Spinal cord (tissue), 10 donors: ENCODE results near the gene OBP2A. TPM values are rescaled to one million over a fixed set of nuclear protein-coding genes. Genes with fewer than 3 reads are reported as not detected.
"Not testable (repeated sequence)": the region's sequence is repeated elsewhere in the genome, so short reads cannot be mapped to it uniquely, and the experiment has no call there.

Source experiments
- DNase-seq, 6 donors: peaks; one replicate each; pipeline versions ENCODE4 v3.0.0 to v3.0.0-alpha.2; 2013 to 2015; ENCODE audit warnings: low spot score in 6 of 6, low read depth in 4 of 6
- H3K27ac ChIP-seq: one replicate; pipeline ENCODE4 v1.5.1; 2013; ENCODE audit warnings: low read depth, low read length, control low read depth
- H3K27me3 ChIP-seq: one replicate; pipeline ENCODE4 v1.6.1; 2013; ENCODE audit warnings: low read length; ENCODE audit not compliant: control insufficient read depth, insufficient read depth
- H3K36me3 ChIP-seq: one replicate; pipeline ENCODE4 v1.6.1; 2013; ENCODE audit warnings: low read length; ENCODE audit not compliant: control insufficient read depth, insufficient read depth
- H3K4me1 ChIP-seq: one replicate; pipeline ENCODE4 v1.6.1; 2013; ENCODE audit warnings: low read length; ENCODE audit not compliant: control insufficient read depth, insufficient read depth
- H3K4me3 ChIP-seq: one replicate; pipeline ENCODE4 v1.5.1; 2013; ENCODE audit warnings: low read depth, low read length, control low read depth
- H3K9me3 ChIP-seq: one replicate; pipeline ENCODE4 v1.6.1; 2013; ENCODE audit warnings: low read length; ENCODE audit not compliant: control insufficient read depth, insufficient read depth
- WGBS: methylation state at CpG from one replicate; pipeline ENCODE4 v1.1.5; 2013; ENCODE audit warnings: missing lambda C conversion rate; ENCODE audit not compliant: insufficient coverage; 5-methylcytosine and 5-hydroxymethylcytosine counted together
- polyA plus RNA-seq, 2 donors: library from polyadenylated mRNA; unstranded; fragments of 120-200 nt; gene quantifications; one replicate each; pipeline ENCODE4 v1.2.1, GENCODE V29; 2013; ENCODE audit not compliant: insufficient read length in 2 of 2
- total RNA-seq, 2 donors: library from RNA; depleted of rRNA in 1 of 2; stranded (reverse); fragments of 120-200 nt in 1 of 2; fragments of >200 nt in 1 of 2; gene quantifications; one replicate each; pipeline versions ENCODE4 v1.2.3 to v1.2.4, GENCODE V29; 2013 to 2014
- donor health status: healthy.

OBP2A gene
- total and polyA plus RNA-seq, 4 donors, result not detected

DNA sequence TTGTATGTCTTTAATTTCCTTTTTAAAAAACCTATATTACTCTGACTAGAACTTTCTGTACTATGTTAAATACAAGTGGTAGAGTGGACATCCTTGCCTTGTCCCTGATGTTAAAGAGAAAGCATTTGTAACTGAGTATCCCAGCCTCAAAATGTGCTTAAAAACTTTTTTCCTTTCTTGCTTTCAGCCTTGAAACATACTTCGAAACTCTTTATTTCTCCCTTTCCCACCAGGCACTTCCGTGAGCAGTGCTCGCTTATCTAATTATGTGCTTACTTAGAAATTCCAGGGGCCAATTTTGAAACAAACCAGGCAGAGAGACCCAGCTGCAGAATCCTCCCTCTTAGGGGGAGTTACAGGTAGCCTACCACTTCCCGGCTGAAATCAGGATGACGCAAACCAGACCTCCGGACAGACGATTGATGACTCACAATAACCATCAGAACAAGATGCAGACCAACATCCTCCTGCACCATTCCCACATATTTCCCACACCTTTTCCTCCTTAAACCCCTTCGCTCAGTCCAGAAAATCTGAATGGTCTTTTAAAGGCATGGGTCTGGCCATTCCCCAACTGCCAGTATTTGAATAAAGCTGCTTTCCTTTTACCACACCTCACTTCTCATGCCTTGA is 2.5 kb upstream of the OBP2A start:
- WGBS, result 78% methylated on average over 7 of the region's 8 CpGs
- H3K27me3 ChIP-seq, result not testable (repeated sequence)

DNA sequence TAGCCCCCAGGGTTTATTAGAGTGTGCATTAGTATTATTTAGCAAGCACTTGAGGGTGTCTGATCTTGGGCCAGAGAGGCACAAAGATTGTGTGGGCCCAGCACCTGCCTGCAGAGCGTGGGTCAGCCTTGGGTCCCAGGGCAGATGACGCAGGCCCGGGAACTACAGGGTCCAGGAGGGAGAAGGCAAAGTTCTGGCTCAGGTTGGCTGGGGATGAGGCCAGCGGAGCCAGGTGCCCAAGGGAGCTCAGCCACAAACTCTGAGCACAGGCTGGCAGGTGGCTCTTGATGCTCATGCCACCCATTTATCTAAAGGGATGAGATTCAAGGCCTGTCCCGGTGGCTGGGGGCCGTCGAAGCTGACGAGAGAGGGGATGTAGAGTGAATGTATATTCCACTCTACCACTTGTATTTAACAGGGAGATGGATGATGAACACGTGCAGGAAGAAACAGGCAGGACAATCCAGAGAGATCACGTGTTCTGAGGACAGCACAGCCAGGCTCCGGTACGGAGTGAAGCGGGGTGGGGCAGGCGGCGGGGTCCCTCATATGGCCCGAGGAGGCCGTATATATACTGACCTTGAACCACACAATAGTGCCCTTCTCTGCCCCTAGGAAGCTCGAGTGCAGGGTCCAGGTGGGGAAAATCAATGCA is 818 bp upstream of the OBP2A start:
- WGBS, result 88% methylated on average over 13 of the region's 18 CpGs

More for the DNA sequence above, 2.5 kb upstream of the OBP2A start:
- not testable (repeated sequence) for H3K4me3 ChIP-seq, H3K4me1 ChIP-seq, H3K27ac ChIP-seq, H3K9me3 ChIP-seq, DNase-seq, H3K36me3 ChIP-seq

DNA sequence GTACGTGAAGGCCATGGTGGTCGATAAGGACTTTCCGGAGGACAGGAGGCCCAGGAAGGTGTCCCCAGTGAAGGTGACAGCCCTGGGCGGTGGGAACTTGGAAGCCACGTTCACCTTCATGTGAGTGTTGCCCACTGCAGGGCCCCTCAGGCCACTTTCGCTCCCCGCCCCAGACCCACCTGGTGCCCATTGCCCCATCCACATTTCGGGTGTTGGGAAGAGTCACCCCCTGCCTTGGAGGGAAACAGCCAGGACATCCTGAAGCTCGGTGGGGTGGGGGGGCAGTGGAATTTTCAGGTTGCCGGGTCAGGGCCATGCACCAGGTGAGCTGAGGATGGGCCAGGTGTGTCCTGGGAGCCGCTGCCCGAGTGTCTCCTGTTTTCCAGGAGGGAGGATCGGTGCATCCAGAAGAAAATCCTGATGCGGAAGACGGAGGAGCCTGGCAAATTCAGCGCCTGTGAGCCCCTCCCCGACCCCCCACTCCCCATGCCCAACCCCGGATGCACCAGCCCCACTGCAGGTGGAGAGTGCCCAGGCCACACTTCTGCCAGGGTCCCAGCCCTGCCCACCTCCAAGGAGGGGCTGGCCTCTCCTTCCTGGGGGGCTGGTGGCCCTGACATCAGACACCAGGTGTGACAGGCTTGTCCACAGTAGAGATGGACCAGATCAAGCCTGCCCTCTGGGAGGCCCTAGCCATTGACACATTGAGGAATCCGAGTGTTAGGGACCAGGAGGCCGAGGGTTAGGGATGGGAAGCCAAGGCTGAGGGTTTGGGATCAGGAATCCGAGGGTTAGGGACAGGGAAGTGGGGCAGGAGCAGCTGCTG is 1.1 kb downstream of the OBP2A start:
- H3K9me3 ChIP-seq, H3K4me3 ChIP-seq, H3K27ac ChIP-seq, H3K4me1 ChIP-seq, H3K36me3 ChIP-seq, DNase-seq, H3K27me3 ChIP-seq: not testable (repeated sequence)
- 90% methylated on average over 15 of the region's 21 CpGs for WGBS

More for the DNA sequence above, 818 bp upstream of the OBP2A start:
- H3K9me3 ChIP-seq, result no peaks in the 10 kb centered on the region
- H3K4me3 ChIP-seq, result no peak overlapping the region
- H3K27ac ChIP-seq, result no peak overlapping the region
- no peaks in the 10 kb centered on the region for H3K27me3 ChIP-seq
- H3K4me1 ChIP-seq, result no peaks in the 10 kb centered on the region
- H3K36me3 ChIP-seq, result no peaks in the 10 kb centered on the region
- DNase-seq, result no peak

DNA sequence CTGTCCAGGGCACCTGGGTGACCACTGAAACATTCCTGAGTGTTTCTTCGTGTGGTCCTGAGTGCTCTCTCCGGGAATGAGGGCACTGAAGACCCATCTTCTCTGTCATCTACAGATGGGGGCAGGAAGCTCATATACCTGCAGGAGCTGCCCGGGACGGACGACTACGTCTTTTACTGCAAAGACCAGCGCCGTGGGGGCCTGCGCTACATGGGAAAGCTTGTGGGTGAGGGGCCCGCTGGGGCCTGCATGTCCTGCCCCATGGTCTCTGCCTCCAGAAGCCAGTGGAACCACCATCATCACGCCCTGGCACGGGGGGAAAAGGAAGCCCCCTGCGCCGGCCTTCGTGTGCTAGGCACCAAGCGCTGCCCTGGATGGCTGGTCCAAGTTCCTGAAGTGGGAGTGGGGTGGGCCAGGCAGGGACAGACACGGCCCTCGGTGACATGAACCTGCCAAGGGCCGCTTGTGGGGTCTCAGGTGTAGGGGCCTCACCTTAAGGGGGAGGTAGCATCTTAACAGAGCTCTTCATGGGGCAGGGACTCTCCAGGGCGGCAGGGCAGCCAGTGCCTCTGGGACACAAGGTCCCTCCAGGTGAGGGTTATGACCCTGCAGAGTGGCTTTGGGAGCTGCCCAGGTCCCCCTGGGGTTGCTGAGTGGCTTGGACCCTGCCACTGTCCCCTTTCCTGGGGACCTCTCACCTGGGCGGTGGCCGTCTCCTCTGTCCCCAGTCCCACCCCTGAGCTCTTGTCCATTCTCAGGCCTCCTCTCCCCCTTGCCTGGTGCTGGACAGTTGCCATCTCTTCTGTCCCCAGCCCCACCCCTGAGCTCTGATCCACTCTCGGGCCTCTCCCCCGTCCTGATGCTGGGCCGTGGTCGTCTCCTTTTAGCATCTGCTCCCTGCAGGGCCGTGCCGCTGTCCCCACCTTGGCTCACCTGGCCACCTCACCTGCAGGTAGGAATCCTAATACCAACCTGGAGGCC is 2.1 kb downstream of the OBP2A start:
- no peak for DNase-seq
- Histone ChIP-seq H3K36me3 (no peaks in the 10 kb centered on the region), H3K27ac (no peak overlapping the region), H3K9me3 (no peaks in the 10 kb centered on the region), H3K27me3 (no peaks in the 10 kb centered on the region), H3K4me1 (no peaks in the 10 kb centered on the region), H3K4me3 (no peak overlapping the region)
- 81% methylated on average over 26 of the region's 28 CpGs for WGBS

DNA sequence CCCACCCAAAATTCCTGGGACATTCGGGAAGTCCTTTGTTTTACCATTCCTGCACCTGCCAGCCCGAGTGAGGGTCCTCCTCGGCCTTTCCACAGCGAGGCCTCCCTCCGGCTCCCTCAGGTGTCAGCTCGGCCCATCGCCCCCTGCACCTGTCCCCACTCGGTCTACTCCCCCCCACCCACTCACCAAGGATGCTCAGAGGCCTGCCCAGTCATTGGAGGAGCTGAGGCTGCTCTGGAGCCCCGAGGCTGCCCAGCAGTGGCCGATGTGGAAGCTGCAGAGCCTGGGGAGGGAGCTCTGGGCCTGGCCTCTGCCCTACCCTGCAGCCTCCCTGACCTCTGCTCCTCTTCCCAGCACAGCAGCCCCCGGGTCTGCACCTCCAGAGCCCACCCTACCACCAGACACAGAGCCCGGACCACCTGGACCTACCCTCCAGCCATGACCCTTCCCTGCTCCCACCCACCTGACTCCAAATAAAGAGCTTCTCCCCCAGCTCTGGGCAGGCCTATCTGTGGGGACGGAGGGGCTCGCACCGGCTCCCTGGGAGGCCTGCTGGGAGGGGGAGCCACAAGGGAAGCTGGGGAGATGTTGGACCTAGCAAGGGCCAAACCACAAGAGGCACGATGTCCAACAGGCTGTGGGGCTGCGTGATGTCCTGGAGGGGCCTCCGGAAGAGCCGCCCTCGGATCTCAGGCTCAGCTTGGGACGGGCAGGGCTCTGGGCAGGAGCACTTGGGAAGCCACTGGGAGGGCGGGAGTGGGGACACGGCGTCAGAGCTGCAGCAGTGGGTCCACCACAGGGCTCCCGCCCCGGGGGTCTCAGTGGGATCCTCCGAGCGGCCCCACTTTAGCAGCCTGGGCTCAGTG is 3.8 kb downstream of the OBP2A start:
- H3K36me3 ChIP-seq, H3K4me1 ChIP-seq, H3K9me3 ChIP-seq, H3K27ac ChIP-seq, H3K27me3 ChIP-seq, DNase-seq, H3K4me3 ChIP-seq: not testable (repeated sequence)
- WGBS, result 84% methylated on average over 24 of the region's 28 CpGs

DNA sequence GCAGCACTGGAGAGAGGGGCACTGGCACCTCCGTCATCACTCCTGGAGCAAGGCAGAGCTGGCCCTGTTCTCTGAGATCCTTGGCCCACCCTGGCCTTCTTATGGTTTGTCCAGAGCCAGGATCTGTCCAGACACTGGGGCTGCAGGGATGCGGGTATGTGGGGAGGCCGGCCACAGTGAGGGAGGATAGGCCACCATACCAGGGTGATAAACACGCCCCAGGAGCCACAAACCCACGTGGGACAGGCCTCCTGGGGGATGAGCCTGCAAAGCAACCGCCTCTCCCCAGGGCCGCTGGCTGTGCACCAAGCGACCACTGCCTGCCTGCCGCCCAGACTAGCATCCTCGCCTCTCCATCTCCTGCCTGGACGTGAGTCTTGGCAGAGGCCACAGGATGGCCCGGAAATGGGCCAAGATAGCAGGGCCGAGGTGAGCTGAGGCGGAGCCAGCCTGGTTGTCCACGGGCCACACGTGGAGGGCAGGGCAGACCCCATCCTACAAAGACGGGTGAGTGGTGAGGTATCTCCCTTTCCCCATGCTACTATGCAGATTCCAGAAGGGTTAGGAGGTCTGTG is 4.5 kb downstream of the OBP2A start:
- DNase-seq, result no peak
- Histone ChIP-seq H3K4me1 (no peaks in the 10 kb centered on the region), H3K27me3 (no peaks in the 10 kb centered on the region), H3K36me3 (no peaks in the 10 kb centered on the region), H3K9me3 (no peaks in the 10 kb centered on the region), H3K4me3 (no peak overlapping the region), H3K27ac (no peak overlapping the region)
- 79% methylated on average over 13 of the region's 17 CpGs for WGBS

DNA sequence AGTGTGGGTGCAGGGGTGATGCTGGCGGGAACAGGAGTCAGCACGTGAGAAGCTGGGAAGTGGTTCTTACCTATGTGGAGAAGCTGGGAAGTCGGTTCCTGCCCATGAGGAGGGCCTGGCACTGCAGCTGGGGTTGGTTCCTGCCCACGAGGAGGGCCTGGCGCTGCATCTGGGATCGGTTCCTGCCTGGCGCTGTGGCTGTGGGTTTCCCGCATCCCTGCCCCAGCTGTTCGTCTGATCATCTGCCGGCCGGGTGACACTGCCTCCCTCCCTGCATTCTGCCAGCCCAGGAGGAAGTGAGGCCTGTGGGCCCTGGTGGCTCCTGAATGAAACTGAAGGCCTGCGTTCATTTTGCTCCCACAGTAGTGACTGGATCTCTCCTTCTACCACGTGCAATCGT is 5.1 kb downstream of the OBP2A start:
- DNase-seq, result no peak
- H3K27me3 ChIP-seq, result no peaks in the 10 kb centered on the region
- 74% methylated on average over 13 of the region's 14 CpGs for WGBS

DNA sequence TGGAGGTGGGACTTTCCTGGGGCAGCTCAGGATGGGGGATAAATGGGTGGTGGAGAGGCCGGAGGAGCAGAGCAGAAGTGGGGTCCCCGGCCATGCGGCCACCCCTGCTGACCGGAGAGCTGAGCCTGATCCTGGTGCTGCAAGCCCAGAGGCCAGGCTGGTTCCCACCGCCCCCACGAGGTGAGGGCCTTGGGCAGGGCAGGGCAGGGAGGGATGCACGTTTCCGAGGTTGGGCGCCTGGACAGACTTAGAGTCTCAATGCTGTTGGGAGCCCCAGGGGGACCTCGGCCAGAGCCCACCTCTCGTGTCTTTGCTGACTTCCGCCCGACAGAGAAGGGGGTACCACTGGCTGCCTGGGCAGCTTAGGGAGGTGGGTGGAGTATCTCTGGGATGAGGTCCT is 5.5 kb downstream of the OBP2A start:
- no peaks in the 10 kb centered on the region for H3K9me3 ChIP-seq
- no peak overlapping the region for H3K27ac ChIP-seq
- H3K4me1 ChIP-seq, result no peaks in the 10 kb centered on the region
- H3K4me3 ChIP-seq, result no peak overlapping the region
- whole genome bisulfite sequencing, result 92% methylated on average over 13 of the region's 13 CpGs
- DNase-seq, result no peak
- no peaks in the 10 kb centered on the region for H3K36me3 ChIP-seq
- H3K27me3 ChIP-seq, result no peaks in the 10 kb centered on the region

More for the DNA sequence above, 5.1 kb downstream of the OBP2A start:
- Histone ChIP-seq H3K36me3 (no peaks in the 10 kb centered on the region), H3K9me3 (no peaks in the 10 kb centered on the region), H3K4me3 (no peak overlapping the region), H3K27ac (no peak overlapping the region), H3K4me1 (no peaks in the 10 kb centered on the region)
